ENCODE measurements around the gene ALK. TPM values are rescaled to one million over a fixed set of nuclear protein-coding genes. Genes with fewer than 3 reads are reported as not detected.

Gene ALK
- total and polyA plus RNA-seq, 2 donors (not counting 1 experiment from before 2014, with no cell fraction given): not detected

DNA sequence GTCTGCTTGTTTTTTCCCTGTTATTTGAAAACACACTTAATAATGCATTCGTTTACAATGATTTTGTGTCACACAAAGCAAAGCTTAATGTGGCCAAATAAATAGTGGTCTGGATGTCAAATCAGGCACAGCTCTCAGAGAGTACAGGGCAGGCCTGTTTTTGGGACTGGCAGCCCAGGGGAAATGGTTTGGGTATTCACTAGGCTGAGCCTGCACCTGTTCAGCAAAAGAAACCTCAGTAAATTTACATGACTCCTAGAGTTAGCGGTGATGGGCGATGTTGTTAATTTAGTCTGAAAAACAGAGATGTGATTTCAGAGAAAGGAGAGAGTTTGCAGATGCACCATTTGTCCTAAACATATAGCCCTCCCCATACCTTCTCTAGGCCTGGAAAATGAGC, 197.1 kb downstream of the ALK start:
- Histone ChIP-seq H3K4me2 (replicated peaks; ENCODE audit: low read depth, low read length, poor library complexity, severe bottlenecking) (no peak overlapping the region), H4K20me1 (ENCODE audit: control insufficient read depth, insufficient read depth, low read length, poor library complexity, severe bottlenecking) (no peaks in the 10 kb centered on the region), H3K9me3 (ENCODE audit: control extremely low read depth in 1 of 3, control insufficient read depth in 2 of 3, insufficient read depth in 1 of 3, low read length in 2 of 3) (no peaks in the 10 kb centered on the region), H3K4me3 (ENCODE audit: control extremely low read depth in 1 of 5, extremely low read depth in 1 of 5, insufficient read depth in 1 of 5, low read depth in 2 of 5, low read length in 4 of 5) (no peak overlapping the region), H3K9ac (ENCODE audit: low read length) (no peak overlapping the region), H2AFZ (ENCODE audit: insufficient read depth, low read depth, low read length, poor library complexity, severe bottlenecking) (no peak overlapping the region), H3K79me2 (ENCODE audit: control insufficient read depth, insufficient read depth, low read length) (no peaks in the 10 kb centered on the region), H3K27ac (ENCODE audit: low read length in 2 of 2) (no peak overlapping the region), H3K4me1 (ENCODE audit: control insufficient read depth in 2 of 2, insufficient read depth in 2 of 2, low read length in 2 of 2) (no peaks in the 10 kb centered on the region), H3K36me3 (replicated peaks in 1 of 2; ENCODE audit: control extremely low read depth in 1 of 2, control insufficient read depth in 1 of 2, extremely low read depth in 1 of 2, insufficient read depth in 2 of 2, low read length in 1 of 2) (no peaks in the 10 kb centered on the region), H3K27me3 (replicated peaks in 1 of 4; ENCODE audit: control extremely low read depth in 1 of 4, control insufficient read depth in 3 of 4, insufficient read depth in 4 of 4, low read length in 3 of 4) (no peaks in the 10 kb centered on the region)
- no CpG with 5 or more reads among the region's 3 CpGs for WGBS (ENCODE audit: insufficient coverage)
- Mint-ChIP-seq H3K4me3 (no peak overlapping the region), H3K9me3 (ENCODE audit: insufficient read depth) (no peaks in the 10 kb centered on the region), H3K4me1 (no peaks in the 10 kb centered on the region), H3K27ac (no peak overlapping the region), H3K27me3 (peaks cover 7% of the 10 kb centered on the region)
- ChIA-PET POLR2A (no interaction called here), CTCF (interaction anchor here (0.6 kb wide), 1 partner anchor 11 kb away, joined by 4 read pairs; no protein-coding TSS in a partner anchor)
- no peak for DNase-seq
- TF ChIP-seq EZH2 (IDR thresholded peaks at IDR 0.05; ENCODE audit: borderline replicate concordance, insufficient read depth, low read depth, low read length, poor library complexity, severe bottlenecking): no peak
- TF ChIP-seq, protein P1, sequence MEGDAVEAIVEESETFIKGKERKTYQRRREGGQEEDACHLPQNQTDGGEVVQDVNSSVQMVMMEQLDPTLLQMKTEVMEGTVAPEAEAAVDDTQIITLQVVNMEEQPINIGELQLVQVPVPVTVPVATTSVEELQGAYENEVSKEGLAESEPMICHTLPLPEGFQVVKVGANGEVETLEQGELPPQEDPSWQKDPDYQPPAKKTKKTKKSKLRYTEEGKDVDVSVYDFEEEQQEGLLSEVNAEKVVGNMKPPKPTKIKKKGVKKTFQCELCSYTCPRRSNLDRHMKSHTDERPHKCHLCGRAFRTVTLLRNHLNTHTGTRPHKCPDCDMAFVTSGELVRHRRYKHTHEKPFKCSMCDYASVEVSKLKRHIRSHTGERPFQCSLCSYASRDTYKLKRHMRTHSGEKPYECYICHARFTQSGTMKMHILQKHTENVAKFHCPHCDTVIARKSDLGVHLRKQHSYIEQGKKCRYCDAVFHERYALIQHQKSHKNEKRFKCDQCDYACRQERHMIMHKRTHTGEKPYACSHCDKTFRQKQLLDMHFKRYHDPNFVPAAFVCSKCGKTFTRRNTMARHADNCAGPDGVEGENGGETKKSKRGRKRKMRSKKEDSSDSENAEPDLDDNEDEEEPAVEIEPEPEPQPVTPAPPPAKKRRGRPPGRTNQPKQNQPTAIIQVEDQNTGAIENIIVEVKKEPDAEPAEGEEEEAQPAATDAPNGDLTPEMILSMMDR (IDR thresholded peaks at IDR 0.05): no peak
- no peak for ATAC-seq (ENCODE audit: low read depth)
- intact Hi-C loops (cut with micrococcal nuclease): no loop called here

DNA sequence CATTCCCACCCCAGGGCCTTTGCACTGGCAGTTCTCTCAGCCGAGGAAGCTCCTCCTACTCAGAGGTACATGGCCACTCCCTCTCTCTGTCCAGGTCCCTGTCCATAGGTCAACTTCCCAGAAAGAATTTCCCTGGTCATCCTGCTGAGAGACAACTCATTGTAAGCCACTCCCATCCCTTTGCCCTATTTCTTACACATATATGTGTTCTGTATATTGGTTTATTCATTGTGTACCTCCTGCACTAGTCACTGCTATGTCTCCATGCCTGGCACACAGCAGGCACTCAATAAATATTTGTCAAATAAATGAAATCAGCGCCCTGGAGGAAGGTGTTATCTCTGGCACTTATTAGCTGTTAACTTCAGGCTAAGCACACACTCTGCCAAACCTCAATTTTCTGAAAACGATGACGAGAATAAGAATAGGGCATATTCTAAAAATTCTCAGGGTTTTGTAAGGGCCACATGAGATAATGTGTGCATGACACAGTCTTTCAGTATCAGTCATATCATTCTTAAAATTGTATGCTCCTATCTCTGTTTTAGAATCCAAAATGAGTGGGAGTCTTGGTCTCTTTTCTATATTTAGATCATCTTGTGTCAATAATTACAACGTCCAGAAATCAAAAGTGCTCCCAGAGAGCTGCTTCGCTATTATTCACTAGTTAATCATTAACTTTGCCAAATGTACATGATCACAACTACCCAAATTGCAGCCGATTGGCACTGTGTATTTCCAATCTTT, 198.0 kb downstream of the ALK start:
- Histone ChIP-seq H3K4me3 (ENCODE audit: control extremely low read depth in 1 of 5, extremely low read depth in 1 of 5, insufficient read depth in 1 of 5, low read depth in 2 of 5, low read length in 4 of 5) (no peak overlapping the region), H3K9ac (ENCODE audit: low read length) (no peak overlapping the region), H4K20me1 (ENCODE audit: control insufficient read depth, insufficient read depth, low read length, poor library complexity, severe bottlenecking) (no peaks in the 10 kb centered on the region), H3K4me2 (replicated peaks; ENCODE audit: low read depth, low read length, poor library complexity, severe bottlenecking) (no peak overlapping the region), H3K9me3 (ENCODE audit: control extremely low read depth in 1 of 3, control insufficient read depth in 2 of 3, insufficient read depth in 1 of 3, low read length in 2 of 3) (no peaks in the 10 kb centered on the region), H3K36me3 (replicated peaks in 1 of 2; ENCODE audit: control extremely low read depth in 1 of 2, control insufficient read depth in 1 of 2, extremely low read depth in 1 of 2, insufficient read depth in 2 of 2, low read length in 1 of 2) (no peaks in the 10 kb centered on the region), H3K4me1 (ENCODE audit: control insufficient read depth in 2 of 2, insufficient read depth in 2 of 2, low read length in 2 of 2) (no peaks in the 10 kb centered on the region), H2AFZ (ENCODE audit: insufficient read depth, low read depth, low read length, poor library complexity, severe bottlenecking) (no peak overlapping the region), H3K27me3 (replicated peaks in 1 of 4; ENCODE audit: control extremely low read depth in 1 of 4, control insufficient read depth in 3 of 4, insufficient read depth in 4 of 4, low read length in 3 of 4) (no peaks in the 10 kb centered on the region), H3K79me2 (ENCODE audit: control insufficient read depth, insufficient read depth, low read length) (no peaks in the 10 kb centered on the region), H3K27ac (ENCODE audit: low read length in 2 of 2) (no peak overlapping the region)
- POLR2A ChIA-PET: no interaction called here
- CTCF ChIA-PET: no interaction called here
- Mint-ChIP-seq H3K4me3 (no peak overlapping the region), H3K27me3 (peaks cover 3% of the 10 kb centered on the region), H3K4me1 (no peaks in the 10 kb centered on the region), H3K27ac (no peak overlapping the region), H3K9me3 (ENCODE audit: insufficient read depth) (no peaks in the 10 kb centered on the region)
- intact Hi-C loops (cut with micrococcal nuclease): no loop called here
- no peak for ATAC-seq (ENCODE audit: low read depth)
- 100% methylated on average over 1 of the region's 7 CpGs for WGBS (ENCODE audit: insufficient coverage)
- no peak for DNase-seq
- no peak for TF ChIP-seq EZH2 (IDR thresholded peaks at IDR 0.05; ENCODE audit: borderline replicate concordance, insufficient read depth, low read depth, low read length, poor library complexity, severe bottlenecking)
- TF ChIP-seq, protein P1 (IDR thresholded peaks at IDR 0.05): no peak
